Retinal pigment epithelial cell (primary cell): ENCODE data around the gene GLMP.

ENCODE experiments used
- DNase-seq: peaks from one replicate; pipeline ENCODE4 v3.0.0-alpha.2; 2010; ENCODE audit warnings: low read depth
- H3K4me3 ChIP-seq: 2 replicates; pipeline ENCODE4 v1.5.1; 2011; ENCODE audit warnings: mild to moderate bottlenecking, low read length, control low read depth, moderate library complexity
- TF ChIP-seq, protein P1 (sequence below): conservative IDR thresholded peaks from 2 replicates; pipeline ENCODE4 v1.5.1; 2011; ENCODE audit warnings: low read depth, low read length, control low read depth, inconsistent platforms

GLMP gene

DNA sequence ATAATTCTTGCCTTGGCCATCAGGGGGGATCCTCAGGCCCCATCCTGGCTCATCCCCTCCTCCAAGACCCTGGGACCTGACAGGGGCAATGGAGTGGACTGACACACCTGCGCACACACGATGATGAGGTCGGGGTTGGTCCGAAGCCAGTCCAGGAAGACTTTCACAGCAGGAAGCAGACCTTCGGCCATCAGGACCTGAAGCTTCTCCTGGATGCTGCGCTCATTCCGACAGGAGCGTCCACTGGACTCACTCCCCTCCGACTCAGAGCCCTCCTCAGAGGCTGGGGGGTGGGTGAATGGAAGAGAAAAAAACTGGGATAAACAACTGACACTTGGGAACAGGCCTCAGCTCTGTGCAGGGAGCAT lies 32.2 kb downstream of the GLMP start:
- TF ChIP-seq, protein P1, sequence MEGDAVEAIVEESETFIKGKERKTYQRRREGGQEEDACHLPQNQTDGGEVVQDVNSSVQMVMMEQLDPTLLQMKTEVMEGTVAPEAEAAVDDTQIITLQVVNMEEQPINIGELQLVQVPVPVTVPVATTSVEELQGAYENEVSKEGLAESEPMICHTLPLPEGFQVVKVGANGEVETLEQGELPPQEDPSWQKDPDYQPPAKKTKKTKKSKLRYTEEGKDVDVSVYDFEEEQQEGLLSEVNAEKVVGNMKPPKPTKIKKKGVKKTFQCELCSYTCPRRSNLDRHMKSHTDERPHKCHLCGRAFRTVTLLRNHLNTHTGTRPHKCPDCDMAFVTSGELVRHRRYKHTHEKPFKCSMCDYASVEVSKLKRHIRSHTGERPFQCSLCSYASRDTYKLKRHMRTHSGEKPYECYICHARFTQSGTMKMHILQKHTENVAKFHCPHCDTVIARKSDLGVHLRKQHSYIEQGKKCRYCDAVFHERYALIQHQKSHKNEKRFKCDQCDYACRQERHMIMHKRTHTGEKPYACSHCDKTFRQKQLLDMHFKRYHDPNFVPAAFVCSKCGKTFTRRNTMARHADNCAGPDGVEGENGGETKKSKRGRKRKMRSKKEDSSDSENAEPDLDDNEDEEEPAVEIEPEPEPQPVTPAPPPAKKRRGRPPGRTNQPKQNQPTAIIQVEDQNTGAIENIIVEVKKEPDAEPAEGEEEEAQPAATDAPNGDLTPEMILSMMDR: no peak
- DNase-seq: no peak
- H3K4me3 ChIP-seq: no peak overlapping the region

DNA sequence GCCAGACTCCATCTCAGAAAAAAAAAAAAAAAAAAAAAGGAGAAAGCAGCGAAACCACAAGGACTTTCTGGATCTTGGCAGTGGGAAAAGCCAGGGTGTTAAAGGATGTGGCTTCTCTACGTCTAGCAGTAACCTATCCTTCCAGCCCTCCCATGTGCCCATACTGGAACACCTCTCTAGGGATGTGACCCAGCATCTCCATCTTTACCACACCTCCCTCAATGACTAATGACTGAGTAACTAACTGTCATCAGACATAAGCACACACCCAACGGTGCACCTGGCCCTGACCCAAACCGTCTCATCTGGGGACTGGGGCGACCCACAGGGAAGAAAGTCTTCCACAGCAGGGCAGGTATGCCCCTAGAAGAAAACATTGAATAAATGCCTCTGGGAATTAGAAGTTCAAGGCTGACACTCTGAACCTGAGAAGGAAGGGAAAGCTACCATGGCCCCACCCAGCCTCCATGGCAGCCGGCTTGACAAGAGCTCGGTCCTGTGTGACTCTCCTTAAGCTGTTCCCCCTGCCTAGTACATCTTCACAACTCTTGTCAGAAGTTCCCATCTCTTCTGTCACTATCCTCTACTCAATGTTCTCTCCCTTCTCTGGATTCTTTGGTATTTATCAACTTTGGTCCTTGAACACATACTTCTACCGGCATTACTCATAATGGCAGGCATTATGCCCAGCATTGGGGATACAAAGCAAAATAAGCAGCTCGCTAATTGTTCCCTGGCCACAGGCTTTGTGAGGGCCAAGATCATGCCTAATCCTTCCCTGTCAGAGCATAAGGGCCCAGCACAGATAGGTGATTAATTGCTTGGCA lies 32.8 kb downstream of the GLMP start:
- no peak for DNase-seq
- TF ChIP-seq, protein P1: no peak
- H3K4me3 ChIP-seq: no peak overlapping the region

DNA sequence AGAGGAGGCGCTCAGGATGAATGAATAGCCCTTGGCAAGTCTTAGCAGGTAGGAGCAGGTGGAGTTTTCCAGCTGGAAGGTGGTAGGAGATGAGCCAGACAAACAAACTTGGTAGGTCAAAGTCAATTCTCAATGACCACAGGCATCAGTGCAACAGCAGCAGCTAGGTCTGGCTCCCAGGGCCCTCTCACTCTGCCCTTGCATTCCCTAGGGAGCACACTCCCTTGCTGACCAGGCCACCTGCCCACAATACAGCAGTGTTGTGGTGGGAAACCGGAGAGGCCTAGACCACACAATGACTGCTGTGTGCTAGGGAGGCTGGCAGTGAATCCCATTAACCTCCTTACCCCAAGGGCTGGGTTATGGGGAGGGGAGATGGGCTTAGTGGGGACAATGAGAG lies 34.6 kb downstream of the GLMP start:
- no peak overlapping the region for H3K4me3 ChIP-seq
- TF ChIP-seq, protein P1: no peak
- DNase-seq: no peak

DNA sequence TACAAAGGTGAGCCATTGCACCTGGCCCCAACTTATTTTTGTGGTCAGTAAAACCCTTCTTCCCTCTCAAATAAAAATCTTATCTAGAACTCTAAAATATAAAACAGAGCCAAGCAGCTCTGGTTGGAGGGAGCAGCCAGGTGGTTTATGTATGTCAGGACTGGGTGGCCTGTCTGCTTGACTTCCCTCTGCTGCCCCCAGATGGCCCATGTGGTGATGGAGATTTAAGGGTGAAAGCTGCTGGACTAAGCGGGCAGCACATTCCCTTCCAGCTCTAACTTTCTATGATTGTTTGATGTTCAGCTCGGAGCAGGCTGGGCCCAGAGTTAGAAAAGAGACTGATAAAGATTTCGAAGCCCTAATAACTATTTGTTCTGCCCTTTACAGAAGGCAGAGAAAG lies 35.7 kb downstream of the GLMP start:
- no peak for DNase-seq
- H3K4me3 ChIP-seq: no peak overlapping the region
- TF ChIP-seq, protein P1: peak; percentile 21

DNA sequence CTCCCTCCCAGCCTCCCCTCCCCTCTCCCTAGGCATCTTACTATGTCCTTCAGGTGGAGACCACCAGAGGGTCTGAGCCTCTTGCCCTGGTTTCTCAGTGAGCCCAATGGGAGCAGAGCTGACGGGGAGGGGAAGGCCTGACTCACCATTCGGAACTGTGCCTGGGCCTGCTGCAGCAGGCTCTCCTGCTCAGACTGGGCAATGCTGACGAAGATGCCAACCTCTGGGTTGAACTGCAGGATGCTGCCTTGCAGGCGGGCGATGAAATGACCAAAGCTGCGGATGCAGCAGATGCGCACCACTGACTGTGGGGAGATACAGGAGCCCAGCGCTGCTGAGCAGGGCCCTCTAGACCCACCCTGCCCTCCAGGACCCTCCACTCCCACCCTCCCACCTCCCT lies 36.6 kb downstream of the GLMP start:
- DNase-seq: no peak
- H3K4me3 ChIP-seq: no peak overlapping the region
- TF ChIP-seq, protein P1: no peak

DNA sequence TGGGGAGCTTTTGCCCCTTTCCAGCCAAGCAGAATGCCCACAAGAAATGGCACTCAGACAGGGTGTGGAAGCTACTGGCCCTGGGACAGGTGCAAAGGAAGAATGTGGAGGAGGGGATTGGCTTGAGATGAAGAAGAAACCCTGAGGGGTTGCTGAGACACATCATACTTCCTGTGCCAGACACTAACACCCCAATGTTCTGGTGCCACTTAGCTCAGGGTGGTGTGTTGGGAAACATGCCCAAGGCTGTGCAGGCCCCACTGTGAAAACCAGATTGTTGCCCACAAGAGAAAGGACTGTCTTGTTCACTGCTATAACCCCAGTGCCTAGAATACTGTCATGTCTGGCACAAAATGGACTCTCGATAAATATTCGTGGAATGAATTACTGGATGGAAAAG lies 37.8 kb downstream of the GLMP start:
- TF ChIP-seq, protein P1: no peak
- H3K4me3 ChIP-seq: no peak overlapping the region
- no peak for DNase-seq

DNA sequence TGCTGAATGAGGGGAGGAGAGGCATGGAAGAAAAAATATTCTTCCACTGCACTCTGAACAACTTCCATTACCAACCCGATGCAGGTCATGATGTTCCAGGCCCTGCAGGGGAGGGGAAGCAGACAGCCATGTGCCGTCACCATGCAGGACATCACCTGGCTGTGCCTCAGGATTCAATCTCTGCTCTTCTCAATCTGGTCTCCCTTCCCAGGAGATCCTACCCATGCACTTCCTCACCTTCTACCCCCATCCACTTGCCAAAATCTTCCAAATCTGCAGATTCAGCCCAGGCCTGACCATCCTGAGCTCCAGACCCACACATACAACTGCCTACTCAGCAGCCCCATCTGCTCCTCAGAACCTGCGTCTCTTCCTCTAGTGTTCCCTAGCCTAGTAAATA lies 41.8 kb downstream of the GLMP start:
- no peak overlapping the region for H3K4me3 ChIP-seq
- no peak for DNase-seq
- TF ChIP-seq, protein P1: no peak
